Measurements from ENCODE around the gene CEP85L.
"Not testable (repeated sequence)": the region's sequence is repeated elsewhere in the genome, so short reads cannot be mapped to it uniquely, and the experiment has no call there.

Gene CEP85L

DNA sequence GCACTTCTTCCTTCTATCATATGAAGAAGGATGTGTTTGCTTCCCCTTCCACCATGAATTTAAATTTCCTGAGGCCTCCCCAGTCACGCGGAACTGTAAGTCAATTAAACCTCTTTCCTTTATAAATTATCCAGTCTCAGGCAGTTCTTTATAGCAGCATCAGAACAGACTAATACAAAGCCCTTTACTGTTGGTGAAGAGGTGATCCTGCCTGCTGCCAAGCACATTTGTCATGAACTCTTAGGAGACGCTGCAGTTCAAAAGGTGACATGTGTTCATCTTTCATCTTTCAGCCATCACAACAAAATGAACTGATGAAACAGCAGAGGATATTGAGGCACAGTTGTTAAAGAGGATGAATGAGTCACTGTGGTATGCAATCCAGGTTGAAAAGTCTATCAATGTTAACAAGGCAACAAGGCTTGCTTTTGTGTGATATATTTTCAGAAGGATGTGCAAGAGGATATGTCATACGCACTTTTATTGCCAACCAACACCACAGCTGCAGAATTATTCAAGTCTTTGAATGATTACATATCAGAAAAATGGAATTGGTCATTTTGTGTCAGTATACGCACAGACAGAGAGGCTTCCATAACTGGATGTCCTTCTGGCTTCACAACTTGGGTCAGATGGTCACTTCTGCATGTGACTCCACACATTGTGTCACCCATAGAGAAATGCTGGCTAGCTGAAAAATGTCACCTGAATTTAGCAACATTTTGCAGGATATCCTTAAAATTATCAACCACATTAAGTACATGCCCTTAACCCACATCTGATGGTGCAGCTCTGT is 155.7 kb downstream of the CEP85L start:
- DNase-seq (ENCODE audit: low spot score): no peak

DNA sequence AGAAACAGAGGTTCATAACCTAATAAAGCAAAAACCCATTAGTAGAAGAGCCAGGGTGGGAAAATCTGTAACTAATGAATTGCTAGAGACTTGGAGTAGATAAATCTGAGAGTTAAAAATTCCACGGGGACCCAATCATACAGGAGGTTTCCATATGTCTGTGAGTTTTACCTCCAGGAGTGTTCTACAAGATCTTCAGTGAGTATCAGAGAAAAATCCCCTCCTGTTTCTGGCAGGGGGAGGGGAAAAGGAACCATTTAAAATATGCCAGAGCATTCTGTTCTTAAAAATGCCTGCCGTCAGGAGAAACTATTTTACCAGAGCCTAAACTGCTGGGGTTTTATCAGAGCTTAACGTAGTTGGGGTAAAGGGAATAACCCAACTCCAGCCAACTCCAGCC is 157.3 kb downstream of the CEP85L start:
- DNase-seq (ENCODE audit: low spot score): no peak

DNA sequence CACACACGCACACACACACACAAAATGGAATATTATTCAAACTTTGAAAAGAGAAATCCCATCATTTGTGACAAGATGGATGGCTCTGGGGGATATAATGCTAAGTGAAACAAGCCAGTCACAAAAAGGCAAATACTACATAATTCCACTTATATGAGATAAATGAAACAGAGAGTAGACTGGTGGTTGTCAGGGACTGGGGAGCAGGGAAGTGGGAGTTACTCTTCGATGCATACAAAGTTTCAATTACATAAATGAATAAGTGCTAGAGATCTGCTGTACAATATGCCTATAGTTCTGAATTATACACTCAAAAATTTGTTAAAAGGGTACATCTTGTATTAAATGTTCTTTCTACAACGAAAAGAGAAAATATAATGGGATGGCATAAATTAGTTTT is 161.4 kb downstream of the CEP85L start:
- DNase-seq (ENCODE audit: low spot score): no peak

DNA sequence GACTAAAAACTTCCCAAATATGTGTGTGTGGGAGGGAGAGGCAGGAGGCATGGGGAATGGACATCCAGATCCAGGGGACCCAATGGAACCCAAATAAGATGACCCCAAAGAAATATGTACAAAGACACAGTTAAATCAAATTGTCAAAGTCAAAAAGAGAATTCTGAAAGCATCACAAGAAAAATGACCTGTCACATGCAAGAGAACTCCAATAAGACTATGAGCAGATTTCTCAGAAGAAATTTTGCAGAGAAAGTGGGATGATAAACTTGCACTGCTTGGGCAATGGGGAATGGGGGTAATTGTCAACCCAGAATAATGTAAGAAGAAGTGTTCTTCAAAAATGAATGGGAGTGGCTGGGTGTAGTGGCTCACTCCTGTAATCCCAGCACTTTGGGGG is 162.8 kb downstream of the CEP85L start:
- no peak for DNase-seq (ENCODE audit: low spot score)

GRCh38 chr6:118485601-118486550 is 165.5 kb downstream of the CEP85L start:
- peak; percentile 94 for DNase-seq (ENCODE audit: low spot score)

DNA sequence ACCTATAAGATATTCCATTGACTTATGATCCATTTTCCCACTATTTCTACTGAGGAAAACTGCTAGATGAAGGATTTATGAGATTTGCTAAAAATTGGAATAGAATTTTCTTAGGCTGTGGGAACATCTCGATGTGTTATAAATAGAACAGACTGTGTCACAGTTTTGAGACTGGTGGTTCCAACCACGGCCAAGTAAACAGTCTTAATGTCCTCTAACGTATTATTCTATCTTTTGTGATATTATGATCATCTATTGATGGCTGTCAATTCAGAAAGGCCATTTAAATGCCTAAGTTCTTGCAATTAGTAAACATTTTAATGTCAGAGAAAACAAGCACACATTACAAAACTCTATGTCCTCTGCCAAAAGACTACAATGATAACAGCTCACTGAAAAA is 174.8 kb downstream of the CEP85L start:
- DNase-seq (ENCODE audit: low spot score): peak; percentile 51

DNA sequence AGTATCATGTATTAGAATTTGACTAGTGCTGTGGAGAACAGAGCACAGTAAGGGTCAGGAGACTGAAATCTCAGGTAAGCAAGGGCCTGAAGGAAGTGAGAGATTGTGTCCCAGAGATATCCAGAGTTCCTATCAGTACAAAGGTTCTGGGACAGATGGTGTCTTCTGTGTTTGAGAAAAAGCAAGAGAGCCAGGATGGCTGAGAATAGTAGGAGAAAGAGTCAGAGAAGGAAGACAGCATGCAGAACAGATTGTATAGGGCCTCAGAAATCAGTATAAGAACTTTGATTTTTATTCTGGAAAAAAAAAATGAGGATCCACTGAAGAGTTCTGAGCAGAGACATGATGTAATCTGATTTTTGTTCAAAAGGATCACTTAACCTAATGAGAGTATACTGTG is 178.1 kb downstream of the CEP85L start:
- no peak for DNase-seq (ENCODE audit: low spot score)

DNA sequence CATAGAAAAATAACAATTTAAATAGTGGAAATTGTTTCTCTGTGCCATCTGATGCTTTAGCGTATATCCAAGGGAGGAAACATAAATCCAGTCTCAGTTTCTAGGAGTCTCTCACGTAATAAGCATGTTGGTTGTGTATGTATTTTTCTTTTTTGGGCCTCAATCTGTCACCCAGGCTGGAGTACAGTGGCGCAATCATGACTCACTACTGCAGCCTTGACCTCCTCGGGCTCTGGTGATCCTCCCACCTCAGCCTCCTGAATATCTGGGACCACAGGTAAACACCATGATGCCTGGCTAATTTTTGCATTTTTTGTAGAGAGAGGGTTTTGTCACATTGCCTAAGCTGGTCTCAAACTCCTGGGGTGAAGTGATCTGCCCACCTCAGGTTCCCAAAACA is 181.9 kb downstream of the CEP85L start:
- DNase-seq (ENCODE audit: low spot score): no peak

DNA sequence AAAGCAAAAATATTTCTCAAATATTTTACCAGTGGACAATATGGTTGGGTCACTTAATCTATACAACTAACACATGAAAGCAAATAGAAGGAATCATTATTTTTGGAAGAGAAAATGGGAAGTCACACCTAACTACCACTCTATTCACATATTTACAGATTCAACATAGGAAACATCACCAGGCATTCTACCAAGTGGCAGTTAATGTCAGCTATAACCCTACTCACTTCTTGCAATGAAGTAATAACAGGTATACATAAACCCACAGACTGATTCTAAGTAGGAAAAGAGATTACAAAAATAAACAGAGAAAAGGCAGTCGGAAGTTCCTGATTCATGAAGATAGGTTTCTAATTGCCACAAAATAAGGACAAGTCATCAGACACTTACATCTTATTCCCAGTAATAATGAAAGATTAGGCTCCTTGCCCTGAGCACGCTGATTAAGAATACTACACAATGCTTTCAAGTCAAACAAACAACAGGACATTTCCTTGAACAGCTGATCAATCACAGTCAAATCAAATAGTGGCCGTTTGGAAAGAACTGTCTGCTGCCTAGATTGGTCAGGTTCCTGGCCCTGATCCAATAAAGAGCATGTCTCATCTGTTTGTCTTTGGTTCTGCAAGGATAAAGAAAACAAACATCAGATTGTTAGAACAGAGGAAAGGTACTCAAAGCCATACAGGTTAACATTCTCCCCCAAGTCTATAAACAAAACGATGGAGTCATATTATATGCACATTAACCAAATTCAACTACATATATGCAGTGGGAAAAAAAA is 182.5 kb downstream of the CEP85L start:
- no peak for DNase-seq (ENCODE audit: low spot score)

DNA sequence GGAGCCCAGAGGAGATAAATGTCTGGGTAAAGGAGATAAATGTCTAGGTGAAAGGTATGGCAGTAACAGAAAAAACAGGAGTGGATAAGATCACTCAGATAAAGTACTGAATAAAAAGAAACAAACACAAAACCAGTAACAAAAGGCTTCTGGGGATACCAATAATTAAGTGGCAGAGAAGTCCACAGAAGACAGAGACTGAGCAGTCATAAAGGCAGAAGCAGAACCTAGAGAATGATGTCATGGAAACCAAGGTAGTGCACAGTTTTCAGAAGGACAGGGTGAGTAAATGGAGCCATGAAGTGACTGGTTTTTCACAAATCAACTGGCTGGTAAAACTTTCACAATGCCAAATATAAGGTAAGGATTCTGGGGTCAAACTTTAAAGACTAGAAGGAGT is 184.2 kb downstream of the CEP85L start:
- no peak for DNase-seq (ENCODE audit: low spot score)

DNA sequence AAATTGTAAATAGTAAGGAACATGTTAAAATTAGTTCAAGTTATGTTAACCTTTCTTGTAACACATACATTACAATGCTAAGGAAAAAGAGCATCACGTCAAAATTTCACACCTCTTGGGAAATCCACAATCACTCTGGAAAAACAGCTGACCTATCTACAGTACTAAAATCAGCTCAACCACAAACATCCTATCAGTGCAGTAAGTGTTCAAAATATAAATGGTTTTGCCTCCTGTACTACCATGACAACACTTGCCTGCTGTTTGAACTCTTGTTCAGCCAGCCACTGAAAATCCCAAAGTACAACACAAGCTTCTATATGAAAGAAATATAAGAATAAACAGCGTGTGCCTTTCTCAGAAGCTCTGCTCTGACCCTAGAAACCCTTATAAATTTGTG is 186.8 kb downstream of the CEP85L start:
- no peak for DNase-seq (ENCODE audit: low spot score)

GRCh38 chr6:118460958-118461470 is 190.4 kb downstream of the CEP85L start:
- DNase-seq (ENCODE audit: low spot score): no peak

- no peak for DNase-seq (ENCODE audit: low spot score)
Observed at GRCh38 chr6:118456982-118457381, 194.4 kb downstream of the CEP85L start.

DNA sequence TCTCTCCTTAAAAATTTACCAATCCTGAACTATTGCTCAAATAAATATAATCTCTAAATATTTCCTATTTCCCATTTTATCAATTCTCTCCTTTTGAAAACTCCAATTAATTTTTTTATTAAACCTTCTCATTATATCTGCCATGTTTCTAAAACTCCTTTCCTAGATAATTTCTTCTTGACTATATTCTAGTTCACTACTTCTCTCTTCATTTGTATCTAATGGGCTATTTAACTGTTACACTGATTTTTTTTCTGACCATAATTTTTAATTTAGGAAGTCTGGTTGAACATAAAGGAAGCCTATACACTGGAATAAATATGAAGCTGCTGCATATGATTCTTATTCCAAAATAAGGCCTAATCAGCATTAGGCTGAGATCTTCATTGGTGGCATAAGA is 199.6 kb downstream of the CEP85L start:
- DNase-seq (ENCODE audit: low spot score): no peak

- DNase-seq (ENCODE audit: low spot score): no peak
Observed at GRCh38 chr6:118444796-118445195, 206.6 kb downstream of the CEP85L start.

DNA sequence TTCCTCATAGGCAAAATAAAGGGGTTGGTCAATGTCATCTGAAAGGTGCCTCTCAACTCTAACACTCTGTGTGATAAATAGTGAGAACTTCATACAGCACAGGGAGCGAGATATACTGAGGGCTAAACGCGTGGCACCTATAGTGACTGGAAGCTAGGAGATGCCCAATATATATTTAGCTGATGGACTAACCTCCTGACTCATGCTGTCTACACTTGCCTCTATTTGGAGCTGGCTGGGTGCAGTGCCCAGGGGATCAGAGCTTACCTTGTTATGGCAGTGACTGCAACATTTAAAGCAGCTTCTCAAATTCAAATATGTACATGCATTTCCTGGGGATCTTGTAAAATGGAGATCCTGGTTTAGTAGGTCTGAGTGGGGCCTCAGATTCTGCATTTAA is 214.9 kb downstream of the CEP85L start:
- no peak for DNase-seq (ENCODE audit: low spot score)

- DNase-seq (ENCODE audit: low spot score): not testable (repeated sequence)
Observed at GRCh38 chr6:118434147-118434546, 217.2 kb downstream of the CEP85L start.

- not testable (repeated sequence) for DNase-seq (ENCODE audit: low spot score)
Observed at GRCh38 chr6:118421312-118421711, 230.1 kb downstream of the CEP85L start.

GRCh38 chr6:118419448-118420394 is 231.7 kb downstream of the CEP85L start:
- no peak for DNase-seq (ENCODE audit: low spot score)

Measured in globus pallidus (tissue), 1 donor.